HepG2 (cell line): ENCODE results near the gene FCMR. TPM values are rescaled to one million over a fixed set of nuclear protein-coding genes. Genes with fewer than 3 reads are reported as not detected.
"Not testable (repeated sequence)": the region's sequence is repeated elsewhere in the genome, so short reads cannot be mapped to it uniquely, and the experiment has no call there.

Experiments
- ATAC-seq: fragments of 200-7000 bp; cut with Tn5 transposase; 3 replicates; pipeline ENCODE4 v1.9.1; 2020; ENCODE audit warnings: mild to moderate bottlenecking, moderate library complexity
- BruUV-seq: library from RNA; stranded (reverse); fragments of 400-500 nt; replicated peaks from 2 replicates; lab custom pipeline; 2021; lab: Mats Ljungman, UMichigan
- CTCF ChIA-PET: fragments of 300-600 bp; formaldehyde crosslinking; extraction: SDS; loops from one replicate; lab custom pipeline; 2021; ENCODE audit warnings: low total read pairs, inconsistent platforms, low intra/inter-chr PET ratio; lab: Yijun Ruan, JAX
- POLR2A ChIA-PET: fragments of 350-600 bp; sonication (Branson Sonifier 250); formaldehyde crosslinking; loops from one replicate; lab custom pipeline; 2020; ENCODE audit warnings: antibody characterized with exemption, inconsistent platforms; lab: Yijun Ruan, JAX
- DNase-seq: peaks from one replicate; pipeline ENCODE4 v3.0.0-alpha.2; 2015; ENCODE audit warnings: low spot score
- FAIRE-seq: peaks from 3 replicates; lab custom pipeline; 2011; peaks lifted over from hg19 to GRCh38; lab: Jason Lieb, UNC
- H2AFZ ChIP-seq: one replicate; pipeline ENCODE4 v1.6.1; 2011; ENCODE audit warnings: low read length, inconsistent platforms
- H3K27ac ChIP-seq: fragments of 300-600 bp; 3 replicates; pipeline ENCODE4 v1.8.0; 2011; ENCODE audit warnings: mixed run types, mild to moderate bottlenecking, mixed read lengths, low read length, inconsistent platforms; ENCODE audit not compliant: insufficient read depth; ENCODE audit errors: extremely low read length
- H3K27me3 ChIP-seq, 2 experiments: fragments of 200-600 bp in 1 of 2; 2 replicates in 1 of 2; 3 replicates in 1 of 2; pipeline versions ENCODE4 v1.6.0 to v1.8.0; 2011; ENCODE audit warnings: low read length in 2 of 2, mild to moderate bottlenecking in 2 of 2, moderate library complexity in 2 of 2, inconsistent platforms in 1 of 2; ENCODE audit not compliant: insufficient read depth in 2 of 2, control insufficient read depth in 1 of 2
- H3K36me3 ChIP-seq, 2 experiments: fragments of 200-600 bp in 1 of 2; replicated peaks in 1 of 2; 2 replicates in 1 of 2; 3 replicates in 1 of 2; pipeline versions ENCODE4 v1.5.1 to v1.8.0; 2011; ENCODE audit warnings: low read length in 2 of 2, inconsistent platforms in 1 of 2; ENCODE audit not compliant: insufficient read depth in 2 of 2, control insufficient read depth in 1 of 2
- H3K4me1 ChIP-seq: 2 replicates; pipeline ENCODE4 v1.5.1; 2012; ENCODE audit warnings: low read length, inconsistent platforms; ENCODE audit not compliant: insufficient read depth
- H3K4me2 ChIP-seq: 2 replicates; pipeline ENCODE4 v1.6.0; 2011; ENCODE audit warnings: low read depth, low read length, inconsistent platforms
- H3K4me3 ChIP-seq, 3 experiments: fragments of 200-600 bp in 1 of 3; sonication (generic), shearing (Covaris generic) in 1 of 3; replicated peaks in 1 of 3; 2 replicates each; pipeline ENCODE4 v1.5.1; 2011 to 2016; ENCODE audit warnings: low read length in 3 of 3, inconsistent platforms in 2 of 3, low read depth in 2 of 3, mild to moderate bottlenecking in 2 of 3, control low read depth in 1 of 3, mixed read lengths in 1 of 3; ENCODE audit not compliant: insufficient read depth in 1 of 3
- H3K79me2 ChIP-seq: one replicate; pipeline ENCODE4 v1.6.1; 2011; ENCODE audit warnings: low read length, inconsistent platforms; ENCODE audit not compliant: insufficient read depth
- H3K9ac ChIP-seq: 2 replicates; pipeline ENCODE4 v1.6.0; 2011; ENCODE audit warnings: mild to moderate bottlenecking, low read depth, low read length, inconsistent platforms; ENCODE audit not compliant: insufficient read depth
- H3K9me3 ChIP-seq: 2 replicates; pipeline ENCODE4 v1.5.1; 2012; ENCODE audit warnings: mild to moderate bottlenecking, low read length
- H4K20me1 ChIP-seq: 2 replicates; pipeline ENCODE4 v1.6.0; 2011; ENCODE audit warnings: inconsistent platforms, mild to moderate bottlenecking, low read length, moderate library complexity; ENCODE audit not compliant: insufficient read depth
- GLI4 ChIP-seq: sonication (generic); formaldehyde crosslinking; IDR thresholded peaks from 2 replicates; pipeline ENCODE4 v1.5.1; 2020; ENCODE audit warnings: missing genetic modification reagents, mild to moderate bottlenecking, moderate library complexity, borderline replicate concordance
- SP5 ChIP-seq: IDR thresholded peaks from 2 replicates; pipeline ENCODE4 v1.6.1; 2016; ENCODE audit warnings: low read depth, borderline replicate concordance
- TP53 ChIP-seq: sonication (generic); formaldehyde crosslinking; conservative IDR thresholded peaks from 2 replicates; pipeline ENCODE4 v1.4.0; 2020; ENCODE audit warnings: missing genetic modification reagents
- ZNF34 ChIP-seq: sonication (generic); formaldehyde crosslinking; IDR thresholded peaks from 2 replicates; pipeline ENCODE4 v1.4.0; 2020; ENCODE audit warnings: mild to moderate bottlenecking, missing genetic modification reagents, borderline replicate concordance
- WGBS: methylation state at CpG from one replicate; pipeline ENCODE4 v1.1.6; 2017; ENCODE audit warnings: low lambda C conversion rate; 5-methylcytosine and 5-hydroxymethylcytosine counted together
- in situ Hi-C: cut with HindIII; loops from 2 replicates; pipeline ENCODE4 v1.10.0; 2017; ENCODE audit warnings: low pct_unique_long_range_greater_than_20kb; ENCODE audit not compliant: extremely low pct_ligation_motif_present
- intact Hi-C: fragments of 100-400 bp; cut with micrococcal nuclease; formaldehyde crosslinking; loops from one replicate; pipeline ENCODE4 v1.10.0; 2022; ENCODE audit not compliant: unreplicated experiment
- polyA plus RNA-seq, 8 experiments: library from polyadenylated mRNA; depleted of rRNA in 3 of 8; stranded (reverse) in 7 of 8; unstranded in 1 of 8; fragments of >200 nt; fragmentation: Illumina TruSeq in 4 of 8; extraction: Trizol in 4 of 8; gene quantifications; 2 replicates each; pipeline versions ENCODE4 v1.2.1 to v1.2.3, GENCODE V29; 2011 to 2016; ENCODE audit warnings: low read depth in 4 of 8, missing spikeins in 1 of 8, mixed read lengths in 1 of 8; ENCODE audit not compliant: insufficient read depth in 1 of 8
- total RNA-seq, 5 experiments: library from RNA; depleted of rRNA; stranded (reverse); fragments of >200 nt; fragmentation: Illumina TruSeq; extraction: Trizol; gene quantifications; 2 replicates each; pipeline ENCODE4 v1.2.3, GENCODE V29; 2016; ENCODE audit warnings: low read depth in 1 of 5
- TF ChIP-seq, protein P1 (sequence below): sonication (generic); formaldehyde crosslinking; IDR thresholded peaks from 2 replicates; pipeline ENCODE4 v1.4.0; 2020; ENCODE audit warnings: missing genetic modification reagents

FCMR gene
- total and polyA plus RNA-seq, 2 of the 13 experiments (the other 11 are each of a cell fraction or from before 2014, with no cell fraction given): not detected

DNA sequence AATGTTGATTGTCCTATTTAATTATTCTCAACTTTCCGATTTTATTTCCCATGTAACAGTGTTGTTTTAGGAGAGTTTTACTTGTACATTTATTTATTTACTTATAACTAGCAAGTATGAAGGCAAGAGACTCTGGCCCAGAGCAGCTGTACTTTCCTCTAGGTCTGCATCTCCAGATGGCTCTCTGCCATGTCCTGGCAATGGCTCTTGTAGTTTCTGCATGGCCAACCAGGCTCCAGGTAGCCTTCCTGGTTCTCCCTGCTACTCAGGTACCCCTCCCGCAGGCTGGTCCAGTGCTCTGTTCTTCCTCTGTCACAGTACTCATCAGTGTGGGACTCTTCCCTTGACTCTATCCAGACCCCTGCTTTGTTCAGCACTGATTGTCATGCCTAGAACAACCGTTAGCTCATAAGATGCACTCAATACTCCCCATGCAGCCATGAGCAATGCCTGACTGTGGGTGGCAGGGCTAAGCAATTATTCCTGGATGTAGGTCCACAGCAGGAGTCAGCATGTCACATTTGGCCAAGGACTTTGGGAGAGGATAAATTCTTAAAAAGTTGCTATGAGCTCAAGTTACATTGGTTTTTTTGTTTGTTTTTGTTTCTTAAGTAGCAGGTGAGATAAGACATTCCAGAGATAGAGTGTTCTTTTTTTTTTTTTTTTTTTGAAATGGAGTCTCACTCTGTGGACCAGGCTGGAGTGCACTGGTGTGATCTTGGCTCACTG, 67.2 kb downstream of the FCMR start:
- no peak for TF ChIP-seq SP5 (CRISPR knock-in tag)
- TF ChIP-seq GLI4 (CRISPR knock-in tag): no peak
- no peak for TF ChIP-seq TP53 (CRISPR knock-in tag)
- TF ChIP-seq ZNF34 (CRISPR knock-in tag): no peak
- TF ChIP-seq, protein P1, sequence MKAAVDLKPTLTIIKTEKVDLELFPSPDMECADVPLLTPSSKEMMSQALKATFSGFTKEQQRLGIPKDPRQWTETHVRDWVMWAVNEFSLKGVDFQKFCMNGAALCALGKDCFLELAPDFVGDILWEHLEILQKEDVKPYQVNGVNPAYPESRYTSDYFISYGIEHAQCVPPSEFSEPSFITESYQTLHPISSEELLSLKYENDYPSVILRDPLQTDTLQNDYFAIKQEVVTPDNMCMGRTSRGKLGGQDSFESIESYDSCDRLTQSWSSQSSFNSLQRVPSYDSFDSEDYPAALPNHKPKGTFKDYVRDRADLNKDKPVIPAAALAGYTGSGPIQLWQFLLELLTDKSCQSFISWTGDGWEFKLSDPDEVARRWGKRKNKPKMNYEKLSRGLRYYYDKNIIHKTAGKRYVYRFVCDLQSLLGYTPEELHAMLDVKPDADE (CRISPR knock-in tag): no peak
- TF ChIP-seq, all 625 proteins: peak for 0
- ATAC-seq: no peak
- 35% methylated on average over 3 of the region's 3 CpGs for WGBS
- no TSS peak for BruUV-seq
- ChIA-PET POLR2A (no interaction called here), CTCF (no interaction called here)
- Histone ChIP-seq H3K4me2 (no peak overlapping the region), H3K27ac (no peak overlapping the region), H4K20me1 (no peaks in the 10 kb centered on the region), H3K27me3 (no peaks in the 10 kb centered on the region; a peak in 1 of 5 replicates), H3K9ac (no peak overlapping the region), H3K9me3 (no peaks in the 10 kb centered on the region; the same call in 1 of the 2 replicates), H2AFZ (no peak overlapping the region), H3K79me2 (no peaks in the 10 kb centered on the region), H3K4me3 (no peak overlapping the region), H3K36me3 (no peaks in the 10 kb centered on the region), H3K4me1 (no peaks in the 10 kb centered on the region)
- in situ Hi-C loops (no loop called here), intact Hi-C loops (no loop called here)
- DNase-seq: no peak
- FAIRE-seq: no peak

DNA sequence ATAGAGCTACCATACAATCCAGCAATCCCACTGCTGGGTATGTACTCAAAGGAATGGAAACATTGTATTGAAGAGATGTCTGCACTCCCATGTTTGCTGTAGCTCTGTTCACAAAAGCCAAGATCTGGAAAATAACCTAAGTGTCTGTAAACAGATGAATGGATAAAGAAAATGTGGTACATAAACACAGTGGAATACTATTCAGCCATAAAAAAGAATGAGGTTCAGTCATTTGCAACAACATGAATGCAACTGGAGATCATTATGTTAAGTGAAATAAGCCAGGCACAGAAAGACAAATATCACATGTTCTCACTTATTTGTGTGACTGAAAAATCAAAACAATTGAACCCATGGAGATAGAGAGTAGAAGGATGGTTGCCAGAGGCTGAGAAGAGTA, 68.0 kb downstream of the FCMR start:
- H3K4me1 ChIP-seq, H3K4me2 ChIP-seq, FAIRE-seq, H4K20me1 ChIP-seq, intact Hi-C loops, H3K4me3 ChIP-seq, BruUV-seq, DNase-seq, H3K36me3 ChIP-seq, H3K79me2 ChIP-seq, in situ Hi-C loops, CTCF ChIA-PET, H3K27me3 ChIP-seq, H3K9me3 ChIP-seq, H2AFZ ChIP-seq, POLR2A ChIA-PET, H3K27ac ChIP-seq, H3K9ac ChIP-seq, ATAC-seq: not testable (repeated sequence)

Other genes starting within 250 kb of the FCMR start
- gene MAPKAPK2, start 237.0 kb downstream of the FCMR start, total RNA-seq (2016; rRNA removed; fragmentation: Illumina TruSeq; extraction: Trizol): 14.5 and 16.6 TPM in 2 replicates
- 34.0 and 40.1 TPM in 2 replicates for gene MAPKAPK2, start 237.0 kb downstream of the FCMR start, polyA plus RNA-seq (2011; rRNA removed)
- gene IL19, start 151.2 kb downstream of the FCMR start, total RNA-seq (2016; rRNA removed; fragmentation: Illumina TruSeq; extraction: Trizol): not detected in 2 replicates
- gene IL19, start 151.2 kb downstream of the FCMR start, polyA plus RNA-seq (2011; rRNA removed): not detected in 2 replicates
- gene IL10, start 149.4 kb downstream of the FCMR start, total RNA-seq (2016; rRNA removed; fragmentation: Illumina TruSeq; extraction: Trizol): not detected in 2 replicates
- not detected in 2 replicates for gene IL10, start 149.4 kb downstream of the FCMR start, polyA plus RNA-seq (2011; rRNA removed)
- not detected in 2 replicates for gene IL20, start 56.3 kb downstream of the FCMR start, total RNA-seq (2016; rRNA removed; fragmentation: Illumina TruSeq; extraction: Trizol)
- 0.05 TPM in 1 of 2 replicates, not detected in the other for gene IL20, start 56.3 kb downstream of the FCMR start, polyA plus RNA-seq (2011; rRNA removed)
- gene IL24, start 24.5 kb downstream of the FCMR start, total RNA-seq (2016; rRNA removed; fragmentation: Illumina TruSeq; extraction: Trizol): not detected in 2 replicates
- not detected in 2 replicates for gene IL24, start 24.5 kb downstream of the FCMR start, polyA plus RNA-seq (2011; rRNA removed)
- not detected in 2 replicates for gene PIGR, start 24.5 kb upstream of the FCMR start, total RNA-seq (2016; rRNA removed; fragmentation: Illumina TruSeq; extraction: Trizol)
- 0.04 TPM in 1 of 2 replicates, not detected in the other for gene PIGR, start 24.5 kb upstream of the FCMR start, polyA plus RNA-seq (2011; rRNA removed)
- not detected in 2 replicates for gene FCAMR, start 48.5 kb upstream of the FCMR start, total RNA-seq (2016; rRNA removed; fragmentation: Illumina TruSeq; extraction: Trizol)
- gene FCAMR, start 48.5 kb upstream of the FCMR start, polyA plus RNA-seq (2011; rRNA removed): not detected in 2 replicates
- gene C1orf116, start 110.8 kb upstream of the FCMR start, total RNA-seq (2016; rRNA removed; fragmentation: Illumina TruSeq; extraction: Trizol): 0.95 and 1.1 TPM in 2 replicates
- gene C1orf116, start 110.8 kb upstream of the FCMR start, polyA plus RNA-seq (2011; rRNA removed): 0.51 and 0.77 TPM in 2 replicates
- gene YOD1, start 129.3 kb upstream of the FCMR start, total RNA-seq (2016; rRNA removed; fragmentation: Illumina TruSeq; extraction: Trizol): 9.1 and 14.1 TPM in 2 replicates
- gene YOD1, start 129.3 kb upstream of the FCMR start, polyA plus RNA-seq (2011; rRNA removed): 2.5 and 3.4 TPM in 2 replicates
- 9.4 and 10.6 TPM in 2 replicates for gene PFKFB2, start 131.3 kb upstream of the FCMR start, total RNA-seq (2016; rRNA removed; fragmentation: Illumina TruSeq; extraction: Trizol)
- 3.9 and 4.6 TPM in 2 replicates for gene PFKFB2, start 131.3 kb upstream of the FCMR start, polyA plus RNA-seq (2011; rRNA removed)
- gene C4BPB, start 166.9 kb upstream of the FCMR start, total RNA-seq (2016; rRNA removed; fragmentation: Illumina TruSeq; extraction: Trizol): 115 and 155 TPM in 2 replicates
- 266 and 267 TPM in 2 replicates for gene C4BPB, start 166.9 kb upstream of the FCMR start, polyA plus RNA-seq (2011; rRNA removed)
- gene C4BPA, start 182.3 kb upstream of the FCMR start, total RNA-seq (2016; rRNA removed; fragmentation: Illumina TruSeq; extraction: Trizol): 18.7 and 32.1 TPM in 2 replicates
- 60.1 and 86.3 TPM in 2 replicates for gene C4BPA, start 182.3 kb upstream of the FCMR start, polyA plus RNA-seq (2011; rRNA removed)